Measurements from ENCODE around the gene OR8B12. TPM values are rescaled to one million over a fixed set of nuclear protein-coding genes. Genes with fewer than 3 reads are reported as not detected.

Gene OR8B12
- polyA plus RNA-seq, 2 of the 4 experiments (the other 2 are of a cell fraction), result not detected

DNA sequence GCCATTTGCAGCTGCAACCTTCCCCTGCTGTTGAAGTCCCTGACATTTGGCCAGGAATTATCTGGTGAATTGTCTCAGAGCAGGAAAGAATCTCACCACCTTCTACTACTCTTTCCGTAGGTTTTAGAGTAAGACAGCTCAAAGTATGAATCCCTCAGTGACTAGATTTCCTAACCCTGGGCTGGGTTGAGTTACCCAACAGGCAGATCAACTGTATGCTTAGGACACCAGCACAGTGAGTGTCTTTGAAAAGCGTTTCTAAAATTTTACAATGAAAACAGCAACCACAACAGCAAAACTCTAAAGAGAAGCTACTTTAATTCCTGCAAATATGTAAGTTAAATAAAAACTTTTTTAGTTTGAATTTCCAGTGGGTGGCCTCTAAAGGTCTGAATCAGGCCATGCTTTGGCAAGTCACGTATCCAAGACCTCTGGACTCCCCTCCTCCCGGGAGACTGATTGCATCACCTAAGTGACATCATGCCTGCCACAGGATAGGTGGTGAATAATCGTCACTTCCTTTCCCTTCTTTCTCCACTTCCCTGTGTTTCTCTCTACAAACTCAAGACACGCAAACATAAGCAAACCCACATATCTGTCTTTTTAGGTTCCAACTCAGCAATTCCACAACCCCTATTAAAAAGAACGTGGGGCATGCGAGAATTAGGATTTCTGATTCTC is 7.8 kb downstream of the OR8B12 start:
- FAIRE-seq (no peak), DNase-seq (ENCODE audit: low read depth in 1 of 2, low spot score in 1 of 2) (peak in 1 of 2 experiments; percentile 11), ATAC-seq (no peak)
- POLR2A ChIA-PET, result no interaction called here
- Histone ChIP-seq H3K4me2 (no peak overlapping the region), H3K27ac (no peak overlapping the region), H3K4me3 (no peak overlapping the region), H3K9me3 (no peaks in the 10 kb centered on the region), H3K4me1 (no peaks in the 10 kb centered on the region)
- WGBS (ENCODE audit: missing lambda C conversion rate), result 54% methylated on average over 8 of the region's 8 CpGs
- TF ChIP-seq ATOH8 (CRISPR knock-in tag; IDR thresholded peaks at IDR 0.05; ENCODE audit: low read depth) (no peak), NR3C1 (IDR thresholded peaks at IDR 0.05) (no peak), EHF (CRISPR knock-in tag; IDR thresholded peaks at IDR 0.05) (no peak), RARB (CRISPR knock-in tag; IDR thresholded peaks at IDR 0.05) (no peak)
- CTCF ChIA-PET, result no interaction called here

DNA sequence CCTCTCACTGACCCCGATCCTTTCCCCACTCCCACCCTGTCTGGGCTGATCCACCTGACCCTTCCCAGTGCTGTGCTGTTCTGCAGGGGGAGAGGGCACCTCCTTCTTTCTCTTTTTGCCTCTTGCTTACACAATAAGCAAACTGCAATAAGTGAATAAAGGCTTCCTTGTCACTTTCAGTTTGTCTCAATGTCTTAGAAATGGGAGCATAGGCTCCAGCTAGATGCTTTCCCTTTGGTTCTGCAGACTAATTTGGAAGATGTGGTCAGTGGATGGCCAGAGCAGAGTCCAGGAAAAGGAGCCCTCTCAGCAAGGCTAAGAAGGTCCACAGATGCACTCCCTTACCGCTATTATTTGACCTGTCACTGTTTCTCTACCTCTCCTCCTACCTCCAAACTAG is 9.4 kb downstream of the OR8B12 start:
- Histone ChIP-seq H3K4me1 (no peaks in the 10 kb centered on the region), H3K4me2 (no peak overlapping the region), H3K9me3 (no peaks in the 10 kb centered on the region), H3K4me3 (no peak overlapping the region), H3K27ac (no peak overlapping the region)
- 6% methylated on average over 2 of the region's 2 CpGs for WGBS (ENCODE audit: missing lambda C conversion rate)
- ChIA-PET POLR2A (no interaction called here), CTCF (no interaction called here)
- no peak for DNase-seq (ENCODE audit: low read depth in 1 of 2, low spot score in 1 of 2)
- no peak for FAIRE-seq
- no peak for ATAC-seq
- TF ChIP-seq EHF (CRISPR knock-in tag; IDR thresholded peaks at IDR 0.05), result no peak
- no peak for TF ChIP-seq SREBF2 (IDR thresholded peaks at IDR 0.05)
- TF ChIP-seq, protein P1, sequence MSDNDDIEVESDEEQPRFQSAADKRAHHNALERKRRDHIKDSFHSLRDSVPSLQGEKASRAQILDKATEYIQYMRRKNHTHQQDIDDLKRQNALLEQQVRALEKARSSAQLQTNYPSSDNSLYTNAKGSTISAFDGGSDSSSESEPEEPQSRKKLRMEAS (IDR thresholded peaks at IDR 0.05), result no peak
- TF ChIP-seq TFCP2L1 (CRISPR knock-in tag; IDR thresholded peaks at IDR 0.05), result no peak
- no peak for TF ChIP-seq PHF8 (IDR thresholded peaks at IDR 0.05; ENCODE audit: borderline replicate concordance, low read depth)
- no peak for TF ChIP-seq RARB (CRISPR knock-in tag; IDR thresholded peaks at IDR 0.05)
- no peak for TF ChIP-seq RCOR1 (IDR thresholded peaks at IDR 0.05; ENCODE audit: low read depth, low read length)
- TF ChIP-seq HDAC2 (IDR thresholded peaks at IDR 0.05), result no peak
- no peak for TF ChIP-seq HOXB5 (CRISPR knock-in tag; IDR thresholded peaks at IDR 0.05)
- TF ChIP-seq ESRRA (IDR thresholded peaks at IDR 0.05; ENCODE audit: borderline replicate concordance, low read length), result no peak
- TF ChIP-seq SMC3 (IDR thresholded peaks at IDR 0.05), result no peak
- TF ChIP-seq CBX2 (IDR thresholded peaks at IDR 0.05; ENCODE audit: borderline replicate concordance, low read depth), result no peak

DNA sequence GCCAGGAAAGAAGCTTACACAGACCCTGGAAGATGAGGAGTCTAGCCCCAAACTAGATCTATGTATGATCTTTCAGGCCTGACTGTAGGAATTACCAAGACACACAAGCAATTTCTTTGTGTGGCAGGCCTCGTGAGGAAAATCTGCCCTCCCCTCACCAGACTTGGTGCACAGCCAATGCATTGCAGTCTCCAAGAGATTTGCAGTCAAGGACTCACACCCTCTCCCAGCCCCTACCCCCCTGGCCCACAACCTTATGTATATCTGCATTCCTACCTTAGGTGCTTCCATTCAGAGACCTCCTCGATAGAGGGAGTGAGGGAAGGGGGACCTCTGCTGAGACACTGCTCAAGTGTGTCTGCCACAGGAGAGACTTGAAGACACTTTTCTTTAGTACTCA is 9.8 kb downstream of the OR8B12 start:
- ATAC-seq (no peak), DNase-seq (ENCODE audit: low read depth in 1 of 2, low spot score in 1 of 2) (no peak), FAIRE-seq (no peak)
- H3K4me3 ChIP-seq, result no peak overlapping the region
- TF ChIP-seq ZC3H11A (IDR thresholded peaks at IDR 0.05), result no peak
- no peak overlapping the region for H3K4me2 ChIP-seq
- no peaks in the 10 kb centered on the region for H3K9me3 ChIP-seq
- H3K4me1 ChIP-seq, result no peaks in the 10 kb centered on the region
- H3K27ac ChIP-seq, result no peak overlapping the region
- CTCF ChIA-PET, result no interaction called here
- POLR2A ChIA-PET, result no interaction called here
- WGBS (ENCODE audit: missing lambda C conversion rate), result 19% methylated on average over 2 of the region's 2 CpGs

DNA sequence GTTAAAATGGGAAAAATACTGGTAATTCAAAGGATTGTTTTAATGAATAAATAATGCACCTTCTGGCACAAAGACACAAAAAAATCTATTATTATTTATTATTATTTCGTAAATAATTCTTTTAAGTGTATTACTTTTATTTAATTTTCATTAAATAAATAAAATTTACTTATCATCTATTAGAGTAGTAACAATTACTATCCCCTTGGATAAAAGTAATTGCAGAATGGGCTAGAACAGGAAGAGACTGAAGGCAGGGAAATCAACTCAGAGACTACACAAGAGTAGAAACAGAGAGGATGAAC is 23.0 kb downstream of the OR8B12 start:
- Histone ChIP-seq H3K9me3 (no peaks in the 10 kb centered on the region), H3K4me2 (no peak overlapping the region), H3K4me3 (no peak overlapping the region), H3K27ac (no peak overlapping the region), H3K4me1 (no peaks in the 10 kb centered on the region)
- FAIRE-seq (no peak), DNase-seq (ENCODE audit: low read depth in 1 of 2, low spot score in 1 of 2) (no peak), ATAC-seq (no peak)
- WGBS (ENCODE audit: missing lambda C conversion rate), result 6% methylated on average over 1 of the region's 1 CpG
- POLR2A ChIA-PET, result no interaction called here
- CTCF ChIA-PET, result no interaction called here
- TF ChIP-seq MYC (IDR thresholded peaks at IDR 0.05; ENCODE audit: borderline replicate concordance, low read length), result no peak
- TF ChIP-seq NFE2L2 (conservative IDR thresholded peaks at IDR 0.05; ENCODE audit: low read length), result no peak
- no peak for TF ChIP-seq USF2 (IDR thresholded peaks at IDR 0.05)
- TF ChIP-seq HOXB5 (CRISPR knock-in tag; IDR thresholded peaks at IDR 0.05), result no peak

All from A549 (cell line).